HG02623 (cell line): ENCODE data around the gene EFNB3.
A peak's percentile ranks its signal among the peaks of the same experiment; 100 is the strongest.

Source experiments
- ATAC-seq: cut with Tn5 transposase; IDR thresholded peaks from one replicate; pipeline ENCODE4 v1.9.1; 2021; ENCODE audit warnings: moderate library complexity; ENCODE audit not compliant: unreplicated experiment

EFNB3 gene, protein sequence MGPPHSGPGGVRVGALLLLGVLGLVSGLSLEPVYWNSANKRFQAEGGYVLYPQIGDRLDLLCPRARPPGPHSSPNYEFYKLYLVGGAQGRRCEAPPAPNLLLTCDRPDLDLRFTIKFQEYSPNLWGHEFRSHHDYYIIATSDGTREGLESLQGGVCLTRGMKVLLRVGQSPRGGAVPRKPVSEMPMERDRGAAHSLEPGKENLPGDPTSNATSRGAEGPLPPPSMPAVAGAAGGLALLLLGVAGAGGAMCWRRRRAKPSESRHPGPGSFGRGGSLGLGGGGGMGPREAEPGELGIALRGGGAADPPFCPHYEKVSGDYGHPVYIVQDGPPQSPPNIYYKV

DNA sequence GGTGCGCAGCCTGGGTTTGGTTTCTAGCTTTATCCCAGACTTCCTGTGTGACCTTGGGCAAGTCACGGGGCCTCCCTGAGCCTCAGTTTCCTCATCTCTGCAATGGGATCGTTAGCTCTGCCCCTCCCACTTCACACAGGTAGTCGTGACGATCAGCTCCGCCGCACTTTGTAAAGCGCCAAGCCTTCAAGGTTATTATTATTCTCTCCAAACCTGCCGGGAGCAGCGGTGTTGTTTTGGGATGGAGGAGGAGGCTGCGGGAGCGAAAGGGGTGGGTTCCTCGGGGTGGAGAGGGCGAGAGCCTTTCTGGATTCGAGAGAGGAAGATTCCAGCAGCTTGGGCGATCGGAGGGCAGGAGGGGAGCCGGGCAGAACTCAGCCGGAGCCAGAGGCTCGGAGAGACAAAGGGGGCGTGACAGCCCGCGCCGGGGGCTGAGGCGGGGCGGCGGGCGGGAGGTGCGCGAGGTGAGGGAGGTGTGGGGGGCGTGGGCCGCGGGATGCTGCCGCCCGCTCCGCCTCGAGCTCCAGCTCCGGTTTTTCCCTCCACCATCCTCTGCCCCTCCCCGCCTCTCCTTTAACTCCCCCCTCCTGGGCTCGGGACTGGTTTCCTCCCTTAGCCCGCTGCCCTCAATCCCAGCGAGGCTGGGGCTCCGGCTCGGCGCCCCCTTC is at the start of gene EFNB3:
TSS of gene EFNB3 (plus strand) at position 602 of the 668 bp plus-strand sequence. CDS start 397 bp downstream, outside the sequence.
- ATAC-seq = no peak

DNA sequence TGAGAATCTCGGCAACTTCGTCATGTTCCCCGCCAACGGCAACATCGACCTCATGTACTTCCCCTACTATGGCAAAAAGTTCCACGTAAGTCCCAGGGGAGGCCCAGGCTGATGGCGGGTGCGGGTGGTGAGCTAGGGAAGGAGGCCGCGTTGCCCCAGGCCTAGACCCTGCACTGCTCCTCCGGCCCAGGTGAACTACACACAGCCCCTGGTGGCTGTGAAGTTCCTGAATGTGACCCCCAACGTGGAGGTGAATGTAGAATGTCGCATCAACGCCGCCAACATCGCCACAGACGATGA is 49.5 kb upstream of the EFNB3 start:
- ATAC-seq = no peak

DNA sequence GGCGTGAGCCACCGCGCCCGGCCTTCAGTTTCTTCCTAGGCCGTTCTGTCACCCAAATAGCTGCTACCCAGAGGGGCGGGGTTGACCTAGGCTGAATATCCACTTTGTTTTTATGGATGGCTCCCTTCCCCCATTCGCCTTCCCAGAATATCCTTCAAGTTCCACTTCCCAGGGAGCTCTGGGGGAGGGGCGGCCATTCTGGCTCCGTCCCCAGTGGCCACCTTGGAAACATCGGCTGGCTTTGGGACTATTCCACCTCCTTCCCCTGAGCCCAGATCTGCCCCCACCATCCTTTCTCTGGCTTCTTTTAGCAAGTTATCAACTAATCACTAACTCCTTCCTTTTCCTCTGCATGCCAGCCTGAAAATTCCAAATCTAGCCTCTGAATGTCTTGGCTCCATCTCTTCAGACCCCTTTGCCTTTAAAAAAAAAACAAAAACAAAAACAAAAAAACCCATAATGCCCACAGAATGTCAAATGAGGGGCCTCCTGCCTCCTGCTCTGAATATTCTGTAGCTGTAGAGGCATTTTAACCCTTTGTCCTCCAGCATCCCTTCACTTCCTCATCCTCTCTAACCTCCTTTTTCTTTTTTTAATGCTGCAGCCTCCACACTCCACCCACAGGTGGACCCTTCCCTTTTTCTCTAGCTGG is 47.9 kb upstream of the EFNB3 start:
- no peak for ATAC-seq

DNA sequence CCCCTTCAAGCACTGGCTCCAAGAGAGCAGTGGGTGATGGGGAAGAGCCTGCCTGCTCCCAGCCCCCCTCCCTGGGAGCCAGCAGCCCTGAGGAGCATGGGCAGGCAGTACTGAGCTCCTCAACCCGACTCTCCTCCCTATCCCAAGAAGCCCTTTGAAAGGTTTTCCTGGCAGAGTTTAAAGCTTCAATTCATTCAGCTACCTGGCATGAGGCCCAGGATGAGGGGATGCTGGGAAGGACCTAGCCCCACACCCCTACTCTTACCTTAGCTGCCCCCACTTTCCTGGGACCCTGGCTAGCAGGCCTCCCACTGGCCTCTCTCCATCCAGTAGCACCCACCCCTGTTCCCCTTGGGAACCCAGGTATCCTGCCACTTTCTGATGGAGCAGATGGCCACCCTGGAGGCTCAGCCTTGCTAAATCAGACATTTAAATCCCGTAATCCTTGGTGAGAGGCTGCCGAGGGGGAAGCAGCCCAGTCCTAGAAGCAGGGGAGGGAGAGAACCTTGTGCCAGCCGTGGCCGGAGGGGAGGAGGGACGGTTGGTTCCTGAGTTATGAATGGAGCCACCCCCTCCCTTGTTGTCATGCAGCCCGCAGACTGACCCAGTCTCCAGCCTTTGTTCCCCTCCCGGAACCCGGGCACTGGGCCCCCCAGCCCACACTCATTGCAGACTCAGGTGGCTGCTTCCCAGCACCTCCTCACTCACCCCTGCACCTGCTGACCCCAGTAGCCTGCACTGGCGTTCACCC is 37.2 kb upstream of the EFNB3 start:
- no peak for ATAC-seq

GRCh38 chr17:7668482-7668881 is 36.5 kb upstream of the EFNB3 start:
- no peak for ATAC-seq

- ATAC-seq = no peak
Observed at GRCh38 chr17:7673239-7673638, 31.8 kb upstream of the EFNB3 start.

- ATAC-seq = no peak
Observed at GRCh38 chr17:7674934-7675333, 30.1 kb upstream of the EFNB3 start.

- ATAC-seq = no peak
Observed at GRCh38 chr17:7676533-7676932, 28.5 kb upstream of the EFNB3 start.

DNA sequence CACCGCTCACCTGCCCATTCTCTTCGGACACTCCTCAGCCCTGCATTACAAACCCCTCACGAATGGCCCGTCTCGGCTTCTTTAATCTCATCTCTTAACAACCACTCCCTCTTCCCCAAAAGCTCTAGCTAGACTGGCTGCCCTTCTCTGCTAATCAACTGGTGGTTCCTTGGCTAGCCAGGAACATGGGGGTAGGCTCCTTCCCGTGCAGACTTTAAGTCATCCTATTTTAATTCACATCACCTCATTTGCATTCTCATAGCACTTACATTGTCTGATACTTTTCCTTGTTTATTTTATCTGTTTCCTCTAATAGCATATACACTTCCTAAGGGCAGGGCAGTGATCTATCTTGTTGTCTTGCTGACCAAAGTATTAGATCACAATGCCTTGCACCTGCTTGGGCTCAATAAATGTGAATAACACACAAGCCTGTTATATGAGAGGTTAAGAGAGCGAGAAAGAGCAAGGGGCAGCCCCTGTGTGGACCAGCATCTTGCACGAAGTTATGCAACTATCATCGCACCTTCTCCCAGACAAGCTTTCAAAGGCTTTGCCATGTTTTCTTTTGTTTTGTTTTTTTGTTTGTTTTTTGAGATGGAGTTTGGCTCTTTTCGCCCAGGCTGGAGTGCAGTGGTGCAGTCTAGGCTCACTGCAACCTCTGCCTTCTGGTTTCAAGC is 27.5 kb upstream of the EFNB3 start:
- ATAC-seq = no peak

DNA sequence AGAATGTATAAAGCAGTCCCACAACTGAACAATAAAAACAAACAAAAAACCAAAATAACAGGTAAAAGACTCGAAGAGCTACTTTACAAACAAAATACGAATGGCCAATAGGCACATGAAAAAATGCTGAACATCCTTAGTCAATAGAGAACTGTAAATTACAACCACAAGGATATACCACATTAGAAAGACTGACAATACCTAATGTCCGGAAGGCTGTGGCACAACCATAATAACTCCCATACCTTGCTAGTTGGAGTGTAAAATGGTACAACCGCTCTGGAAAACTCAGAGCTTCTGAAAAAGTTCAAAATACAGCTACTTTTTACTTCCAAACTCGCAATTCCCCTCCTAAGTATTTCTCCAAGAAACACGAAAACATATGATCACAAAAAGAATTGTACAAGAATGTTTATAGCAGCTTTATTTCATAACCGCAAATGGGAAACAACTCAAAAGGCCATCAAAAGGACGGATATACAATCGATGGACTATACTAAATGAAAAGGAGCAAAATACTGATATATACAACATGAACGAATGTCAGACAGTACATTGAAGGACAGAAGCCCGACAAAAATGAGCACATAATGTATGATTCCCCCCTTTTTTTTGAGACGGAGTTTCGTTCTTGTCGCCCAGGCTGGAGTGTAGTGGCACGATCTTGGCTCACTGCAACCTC is 20.0 kb upstream of the EFNB3 start:
- ATAC-seq = no peak

DNA sequence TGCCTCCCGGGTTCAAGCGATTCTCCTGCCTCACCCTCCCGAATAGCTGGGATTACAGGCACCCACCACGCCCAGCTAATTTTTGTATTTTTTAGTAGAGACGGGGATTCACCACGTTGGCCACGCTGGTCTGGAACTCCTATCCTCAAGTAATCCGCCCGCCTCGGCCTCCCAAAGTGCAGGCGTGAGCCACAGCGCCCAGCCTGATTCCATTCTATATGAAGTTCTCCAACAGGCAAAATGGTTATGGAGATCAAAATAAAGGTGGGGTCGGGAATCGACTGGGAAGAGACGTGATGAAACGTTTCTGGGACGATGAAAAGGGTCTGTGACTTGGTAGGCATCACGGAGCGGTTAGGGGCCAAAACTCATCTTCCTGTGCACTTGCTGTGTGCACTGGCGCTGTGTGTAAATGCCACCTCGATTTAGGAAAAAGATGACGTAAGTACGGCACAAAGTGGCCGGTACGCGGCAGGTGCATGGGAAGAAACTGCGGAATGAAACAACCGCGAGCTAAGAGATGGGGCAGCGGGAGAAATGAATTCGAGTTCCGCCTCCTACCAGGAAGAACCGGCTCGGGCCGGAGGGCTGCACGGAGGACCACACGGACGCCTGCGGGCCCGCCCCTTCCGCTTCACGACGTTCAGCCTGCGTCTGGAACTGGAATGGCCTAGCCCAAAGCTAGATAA is 19.3 kb upstream of the EFNB3 start:
- peak; percentile 49 for ATAC-seq

DNA sequence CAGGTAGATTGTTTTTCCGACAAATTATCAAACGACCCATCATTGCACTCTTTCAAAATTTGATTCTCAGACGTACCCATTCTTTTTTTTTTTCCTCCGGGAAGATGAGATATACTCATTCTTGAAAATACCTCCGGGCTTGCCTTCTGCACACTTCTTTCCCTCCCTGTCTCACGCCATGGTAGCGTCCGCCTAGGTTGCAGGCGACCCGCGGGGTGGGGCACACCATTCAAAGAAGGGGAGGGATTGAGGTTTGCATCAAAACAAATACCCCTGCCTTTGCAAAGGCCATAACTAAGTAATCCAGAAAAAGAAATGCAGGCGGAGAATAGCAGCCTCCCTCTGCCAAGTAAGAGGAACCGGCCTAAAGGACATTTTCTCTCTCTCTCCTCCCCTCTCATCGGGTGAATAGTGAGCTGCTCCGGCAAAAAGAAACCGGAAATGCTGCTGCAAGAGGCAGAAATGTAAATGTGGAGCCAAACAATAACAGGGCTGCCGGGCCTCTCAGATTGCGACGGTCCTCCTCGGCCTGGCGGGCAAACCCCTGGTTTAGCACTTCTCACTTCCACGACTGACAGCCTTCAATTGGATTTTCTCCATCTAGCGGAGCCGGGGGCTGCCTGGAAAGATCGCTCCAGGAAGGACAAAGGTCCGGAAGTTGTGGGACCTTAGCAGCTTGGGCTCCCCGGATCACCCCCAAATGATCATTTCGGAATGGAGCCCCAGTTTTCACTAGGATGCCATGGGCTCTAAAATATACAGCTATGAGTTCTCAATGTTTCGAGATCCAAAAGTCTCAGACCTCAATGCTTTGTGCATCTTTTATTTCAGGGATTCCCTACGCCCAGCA is 18.6 kb upstream of the EFNB3 start:
- peak; percentile 39 for ATAC-seq

DNA sequence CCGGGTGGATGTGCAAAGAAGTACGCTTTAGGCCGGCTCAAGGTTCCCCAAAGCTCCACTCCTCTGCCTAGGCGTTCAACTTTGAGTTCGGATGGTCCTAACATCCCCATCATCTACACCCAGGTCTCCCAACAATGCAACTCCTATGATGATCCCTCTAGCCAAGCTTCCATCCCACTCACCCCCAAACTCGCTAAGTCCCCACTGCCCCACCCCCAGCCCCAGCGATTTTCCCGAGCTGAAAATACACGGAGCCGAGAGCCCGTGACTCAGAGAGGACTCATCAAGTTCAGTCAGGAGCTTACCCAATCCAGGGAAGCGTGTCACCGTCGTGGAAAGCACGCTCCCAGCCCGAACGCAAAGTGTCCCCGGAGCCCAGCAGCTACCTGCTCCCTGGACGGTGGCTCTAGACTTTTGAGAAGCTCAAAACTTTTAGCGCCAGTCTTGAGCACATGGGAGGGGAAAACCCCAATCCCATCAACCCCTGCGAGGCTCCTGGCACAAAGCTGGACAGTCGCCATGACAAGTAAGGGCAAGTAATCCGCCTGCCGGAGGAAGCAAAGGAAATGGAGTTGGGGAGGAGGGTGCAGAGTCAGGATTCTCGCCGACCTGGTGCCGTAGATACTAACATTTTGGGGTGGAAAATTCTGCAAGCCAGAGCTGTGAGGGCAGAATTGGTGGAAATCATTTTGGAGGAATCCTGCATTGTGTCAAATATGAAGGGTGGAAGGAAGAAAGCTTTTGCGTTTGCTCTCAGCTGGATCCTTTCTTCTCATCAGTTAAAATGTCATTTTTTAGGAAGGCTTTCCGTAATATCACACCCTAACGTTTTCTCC is 17.7 kb upstream of the EFNB3 start, which contains the start of gene TP53:
TSS of gene TP53 (minus strand) at position 419 of the 836 bp plus-strand sequence. CDS start 10,896 bp downstream, outside the sequence.
- ATAC-seq = peak; percentile 38

DNA sequence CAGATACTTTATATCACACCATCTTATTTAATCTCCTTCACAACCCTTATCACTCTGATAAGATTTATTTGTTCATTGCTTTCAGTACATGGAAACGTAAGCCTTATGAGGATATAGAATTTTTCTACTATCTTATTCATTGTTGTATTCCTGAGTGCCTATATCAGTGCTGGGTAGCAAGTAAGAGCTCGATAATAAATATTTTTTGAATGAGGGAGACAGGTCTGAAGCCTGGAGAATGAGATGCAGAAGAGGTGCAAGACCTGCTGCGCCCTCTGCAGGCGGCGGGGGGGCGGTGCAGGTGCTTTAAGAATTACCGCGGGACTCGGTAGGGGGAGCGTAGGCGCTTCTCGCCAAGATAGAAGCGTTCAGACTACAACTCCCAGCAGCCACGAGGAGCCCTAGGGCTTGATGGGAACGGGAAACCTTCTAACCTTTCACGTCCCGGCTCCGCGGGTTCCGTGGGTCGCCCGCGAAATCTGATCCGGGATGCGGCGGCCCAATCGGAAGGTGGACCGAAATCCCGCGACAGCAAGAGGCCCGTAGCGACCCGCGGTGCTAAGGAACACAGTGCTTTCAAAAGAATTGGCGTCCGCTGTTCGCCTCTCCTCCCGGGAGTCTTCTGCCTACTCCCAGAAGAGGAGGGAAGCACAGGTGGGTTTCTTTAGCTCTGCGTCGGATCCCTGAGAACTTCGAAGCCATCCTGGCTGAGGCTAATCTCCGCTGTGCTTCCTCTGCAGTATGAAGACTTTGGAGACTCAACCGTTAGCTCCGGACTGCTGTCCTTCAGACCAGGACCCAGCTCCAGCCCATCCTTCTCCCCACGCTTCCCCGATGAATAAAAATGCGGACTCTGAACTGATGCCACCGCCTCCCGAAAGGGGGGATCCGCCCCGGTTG is 16.8 kb upstream of the EFNB3 start, which contains the start of gene WRAP53:
TSS of gene WRAP53 (plus strand) at position 570 of the 900 bp plus-strand sequence. CDS start at position 742, 172 bp downstream.
- ATAC-seq = peak; percentile 63

DNA sequence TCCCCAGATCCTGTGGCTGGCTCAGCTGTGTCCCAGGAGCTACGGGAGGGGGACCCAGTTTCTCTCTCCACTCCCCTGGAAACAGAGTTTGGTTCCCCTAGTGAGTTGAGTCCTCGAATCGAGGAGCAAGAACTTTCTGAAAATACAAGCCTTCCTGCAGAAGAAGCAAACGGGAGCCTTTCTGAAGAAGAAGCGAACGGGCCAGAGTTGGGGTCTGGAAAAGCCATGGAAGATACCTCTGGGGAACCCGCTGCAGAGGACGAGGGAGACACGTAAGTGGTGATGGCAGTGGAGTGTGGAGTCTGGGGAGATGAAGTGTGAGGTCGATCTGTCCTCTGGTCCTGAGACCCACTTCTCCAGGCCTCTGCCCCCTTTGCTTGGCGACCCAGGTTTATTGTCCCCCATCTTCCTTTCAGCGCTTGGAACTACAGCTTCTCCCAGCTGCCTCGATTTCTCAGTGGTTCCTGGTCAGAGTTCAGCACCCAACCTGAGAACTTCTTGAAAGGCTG is 16.1 kb upstream of the EFNB3 start:
- ATAC-seq = no peak

DNA sequence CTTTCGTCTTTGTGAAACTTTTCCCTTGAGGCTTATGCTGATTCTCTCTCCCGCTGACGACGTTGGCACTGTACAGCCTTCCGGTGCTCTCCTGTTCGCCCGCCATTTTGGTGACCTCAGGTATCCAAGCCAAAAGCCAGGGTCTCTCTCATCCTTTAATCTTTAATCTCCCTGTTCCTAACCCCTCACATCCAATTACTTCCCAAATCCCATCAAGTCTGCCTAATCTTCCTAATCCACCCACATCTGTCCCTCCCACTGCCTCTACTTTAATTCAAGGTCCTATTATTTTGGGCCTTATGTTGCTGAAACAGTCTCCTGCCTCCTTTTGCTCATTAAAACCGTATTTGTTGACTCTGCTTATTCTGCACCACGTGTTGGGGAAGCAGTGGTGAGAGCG is 9.4 kb upstream of the EFNB3 start:
- ATAC-seq = no peak
